ENCODE data around the gene LRRC45.

Gene LRRC45

GRCh38 chr17:81996232-81996756 is 26.8 kb upstream of the LRRC45 start:
- Histone ChIP-seq H3K4me1 (ENCODE audit: insufficient read depth, low read length) (peaks cover 13% of the 10 kb centered on the region), H3K4me3 (ENCODE audit: low read depth in 1 of 2, low read length in 2 of 2) (no peak overlapping the region), H3K27me3 (ENCODE audit: control insufficient read depth in 1 of 2, insufficient read depth in 2 of 2, low read length in 2 of 2) (no peaks in the 10 kb centered on the region), H3K27ac (ENCODE audit: low read depth, low read length) (no peak overlapping the region), H3K9ac (ENCODE audit: low read length) (no peak overlapping the region), H3K36me3 (ENCODE audit: insufficient read depth, low read length) (no peaks in the 10 kb centered on the region), H3K9me3 (ENCODE audit: low read length) (no peaks in the 10 kb centered on the region)

GRCh38 chr17:81996757-81997441 is 26.2 kb upstream of the LRRC45 start:
- Histone ChIP-seq H3K9ac (ENCODE audit: low read length) (no peak overlapping the region), H3K27me3 (ENCODE audit: control insufficient read depth in 1 of 2, insufficient read depth in 2 of 2, low read length in 2 of 2) (no peaks in the 10 kb centered on the region), H3K27ac (ENCODE audit: low read depth, low read length) (no peak overlapping the region), H3K9me3 (ENCODE audit: low read length) (no peaks in the 10 kb centered on the region), H3K4me3 (ENCODE audit: low read depth in 1 of 2, low read length in 2 of 2) (no peak overlapping the region), H3K4me1 (ENCODE audit: insufficient read depth, low read length) (peaks cover 10% of the 10 kb centered on the region), H3K36me3 (ENCODE audit: insufficient read depth, low read length) (no peaks in the 10 kb centered on the region)

GRCh38 chr17:81998212-81998611 is 24.9 kb upstream of the LRRC45 start:
- no peak overlapping the region for H3K9ac ChIP-seq (ENCODE audit: low read length)
- no peaks in the 10 kb centered on the region for H3K36me3 ChIP-seq (ENCODE audit: insufficient read depth, low read length)
- H3K4me3 ChIP-seq (ENCODE audit: low read depth in 1 of 2, low read length in 2 of 2): no peak overlapping the region
- H3K27me3 ChIP-seq (ENCODE audit: control insufficient read depth in 1 of 2, insufficient read depth in 2 of 2, low read length in 2 of 2): no peaks in the 10 kb centered on the region
- H3K9me3 ChIP-seq (ENCODE audit: low read length): no peaks in the 10 kb centered on the region
- H3K27ac ChIP-seq (ENCODE audit: low read depth, low read length): no peak overlapping the region
- H3K4me1 ChIP-seq (ENCODE audit: insufficient read depth, low read length): peaks cover 6% of the 10 kb centered on the region

GRCh38 chr17:81998691-81999438 is 24.2 kb upstream of the LRRC45 start:
- H3K4me3 ChIP-seq (ENCODE audit: low read depth in 1 of 2, low read length in 2 of 2): no peak overlapping the region
- no peaks in the 10 kb centered on the region for H3K27me3 ChIP-seq (ENCODE audit: control insufficient read depth in 1 of 2, insufficient read depth in 2 of 2, low read length in 2 of 2)
- H3K9ac ChIP-seq (ENCODE audit: low read length): no peak overlapping the region
- peaks cover 11% of the 10 kb centered on the region for H3K4me1 ChIP-seq (ENCODE audit: insufficient read depth, low read length)
- H3K27ac ChIP-seq (ENCODE audit: low read depth, low read length): no peak overlapping the region
- no peaks in the 10 kb centered on the region for H3K9me3 ChIP-seq (ENCODE audit: low read length)
- H3K36me3 ChIP-seq (ENCODE audit: insufficient read depth, low read length): no peaks in the 10 kb centered on the region

GRCh38 chr17:81999587-81999975 is 23.5 kb upstream of the LRRC45 start:
- Histone ChIP-seq H3K27ac (ENCODE audit: low read depth, low read length) (no peak overlapping the region), H3K27me3 (ENCODE audit: control insufficient read depth in 1 of 2, insufficient read depth in 2 of 2, low read length in 2 of 2) (no peaks in the 10 kb centered on the region), H3K9me3 (ENCODE audit: low read length) (no peaks in the 10 kb centered on the region), H3K9ac (ENCODE audit: low read length) (no peak overlapping the region), H3K4me3 (ENCODE audit: low read depth in 1 of 2, low read length in 2 of 2) (no peak overlapping the region), H3K36me3 (ENCODE audit: insufficient read depth, low read length) (no peaks in the 10 kb centered on the region), H3K4me1 (ENCODE audit: insufficient read depth, low read length) (peaks cover 18% of the 10 kb centered on the region)

- no peak overlapping the region for H3K27ac ChIP-seq (ENCODE audit: low read depth, low read length)
Measured at GRCh38 chr17:81999976-82000802, 22.9 kb upstream of the LRRC45 start.

GRCh38 chr17:82000803-82001570 is 22.1 kb upstream of the LRRC45 start:
- Histone ChIP-seq H3K4me3 (ENCODE audit: low read depth in 1 of 2, low read length in 2 of 2) (no peak overlapping the region), H3K9ac (ENCODE audit: low read length) (no peak overlapping the region), H3K27me3 (ENCODE audit: control insufficient read depth in 1 of 2, insufficient read depth in 2 of 2, low read length in 2 of 2) (no peaks in the 10 kb centered on the region), H3K4me1 (ENCODE audit: insufficient read depth, low read length) (peaks cover 27% of the 10 kb centered on the region), H3K36me3 (ENCODE audit: insufficient read depth, low read length) (no peaks in the 10 kb centered on the region), H3K27ac (ENCODE audit: low read depth, low read length) (no peak overlapping the region), H3K9me3 (ENCODE audit: low read length) (no peaks in the 10 kb centered on the region)

More at GRCh38 chr17:81999976-82000802, 22.9 kb upstream of the LRRC45 start:
- Histone ChIP-seq H3K9me3 (ENCODE audit: low read length) (no peaks in the 10 kb centered on the region), H3K4me1 (ENCODE audit: insufficient read depth, low read length) (peaks cover 19% of the 10 kb centered on the region), H3K36me3 (ENCODE audit: insufficient read depth, low read length) (no peaks in the 10 kb centered on the region), H3K27me3 (ENCODE audit: control insufficient read depth in 1 of 2, insufficient read depth in 2 of 2, low read length in 2 of 2) (no peaks in the 10 kb centered on the region), H3K4me3 (ENCODE audit: low read depth in 1 of 2, low read length in 2 of 2) (no peak overlapping the region), H3K9ac (ENCODE audit: low read length) (no peak overlapping the region)

GRCh38 chr17:82001571-82002056 is 21.5 kb upstream of the LRRC45 start:
- H3K4me3 ChIP-seq (ENCODE audit: low read depth in 1 of 2, low read length in 2 of 2): no peak overlapping the region
- H3K27ac ChIP-seq (ENCODE audit: low read depth, low read length): no peak overlapping the region
- H3K36me3 ChIP-seq (ENCODE audit: insufficient read depth, low read length): no peaks in the 10 kb centered on the region

GRCh38 chr17:82003411-82004381 is 19.4 kb upstream of the LRRC45 start:
- Histone ChIP-seq H3K4me3 (ENCODE audit: low read depth in 1 of 2, low read length in 2 of 2) (peak overlapping the region in 1 of 2 donors; percentile 11), H3K9ac (ENCODE audit: low read length) (no peak overlapping the region), H3K9me3 (ENCODE audit: low read length) (no peaks in the 10 kb centered on the region), H3K27me3 (ENCODE audit: control insufficient read depth in 1 of 2, insufficient read depth in 2 of 2, low read length in 2 of 2) (no peaks in the 10 kb centered on the region), H3K4me1 (ENCODE audit: insufficient read depth, low read length) (peaks cover 41% of the 10 kb centered on the region), H3K36me3 (ENCODE audit: insufficient read depth, low read length) (no peaks in the 10 kb centered on the region), H3K27ac (ENCODE audit: low read depth, low read length) (peak overlapping the region; percentile 57)

More at GRCh38 chr17:82001571-82002056, 21.5 kb upstream of the LRRC45 start:
- no peak overlapping the region for H3K9ac ChIP-seq (ENCODE audit: low read length)
- no peaks in the 10 kb centered on the region for H3K27me3 ChIP-seq (ENCODE audit: control insufficient read depth in 1 of 2, insufficient read depth in 2 of 2, low read length in 2 of 2)
- H3K4me1 ChIP-seq (ENCODE audit: insufficient read depth, low read length): peaks cover 33% of the 10 kb centered on the region
- no peaks in the 10 kb centered on the region for H3K9me3 ChIP-seq (ENCODE audit: low read length)

All from muscle layer of colon (tissue), 2 donors.